Myocyte (in vitro differentiated cells): ENCODE data around the gene SLC39A10. TPM values are rescaled to one million over a fixed set of nuclear protein-coding genes. Genes with fewer than 3 reads are reported as not detected.

Experiments
- DNase-seq: peaks from one replicate; pipeline ENCODE4 v3.0.0-alpha.2; 2012; ENCODE audit warnings: low read depth
- total RNA-seq: library from RNA; depleted of rRNA; stranded (reverse); fragments of >200 nt; gene quantifications from 2 replicates; pipeline ENCODE4 v1.2.3, GENCODE V29; 2014

Gene SLC39A10
- total RNA-seq, 1 donor from 2014 or later: 37.2 TPM

GRCh38 chr2:195722075-195722474, 65.0 kb downstream of the SLC39A10 start:
- DNase-seq: no peak

GRCh38 chr2:195727106-195727505, 70.1 kb downstream of the SLC39A10 start:
- no peak for DNase-seq

- no peak for DNase-seq
Measured at GRCh38 chr2:195730912-195731311, 73.9 kb downstream of the SLC39A10 start.

GRCh38 chr2:195732574-195732973, 75.5 kb downstream of the SLC39A10 start:
- no peak for DNase-seq

GRCh38 chr2:195733831-195734230, 76.8 kb downstream of the SLC39A10 start:
- DNase-seq: no peak

GRCh38 chr2:195734395-195734794, 77.4 kb downstream of the SLC39A10 start:
- DNase-seq: no peak

- no peak for DNase-seq
Measured at GRCh38 chr2:195734931-195735330, 77.9 kb downstream of the SLC39A10 start.

- no peak for DNase-seq
Measured at GRCh38 chr2:195735347-195735746, 78.3 kb downstream of the SLC39A10 start.

GRCh38 chr2:195737511-195738325, 80.7 kb downstream of the SLC39A10 start:
- DNase-seq: no peak

- no peak for DNase-seq
Measured at GRCh38 chr2:195741191-195741590, 84.2 kb downstream of the SLC39A10 start.

- no peak for DNase-seq
Measured at GRCh38 chr2:195756218-195756942, 99.4 kb downstream of the SLC39A10 start.

GRCh38 chr2:195758846-195759245, 101.8 kb downstream of the SLC39A10 start:
- no peak for DNase-seq

GRCh38 chr2:195759877-195760276, 102.9 kb downstream of the SLC39A10 start:
- DNase-seq: no peak

- DNase-seq: no peak
Measured at GRCh38 chr2:195763866-195764265, 106.8 kb downstream of the SLC39A10 start.

- DNase-seq: no peak
Measured at GRCh38 chr2:195766691-195767090, 109.7 kb downstream of the SLC39A10 start.

GRCh38 chr2:195768431-195768830, 111.4 kb downstream of the SLC39A10 start:
- no peak for DNase-seq

GRCh38 chr2:195769975-195770374, 112.9 kb downstream of the SLC39A10 start:
- DNase-seq: no peak

GRCh38 chr2:195779491-195779890, 122.5 kb downstream of the SLC39A10 start:
- no peak for DNase-seq

GRCh38 chr2:195782156-195782555, 125.1 kb downstream of the SLC39A10 start:
- DNase-seq: no peak
